ENCODE data around the gene FAM174C.
A peak's percentile ranks its signal among the peaks of the same experiment; 100 is the strongest.

FAM174C gene

GRCh38 chr19:1283917-1284292 lies 8.6 kb downstream of the FAM174C start:
- peaks cover 3% of the 10 kb centered on the region for H3K36me3 ChIP-seq (ENCODE audit: control insufficient read depth, low read depth, low read length)
- H3K27me3 ChIP-seq (ENCODE audit: control insufficient read depth, insufficient read depth, low read length), result peaks cover 29% of the 10 kb centered on the region
- no peak overlapping the region for H3K27ac ChIP-seq (ENCODE audit: low read length)
- H3K9ac ChIP-seq (ENCODE audit: low read length), result no peak overlapping the region
- no peaks in the 10 kb centered on the region for H3K9me3 ChIP-seq (ENCODE audit: control insufficient read depth, low read depth, low read length)
- H3K4me3 ChIP-seq (ENCODE audit: low read length), result no peak overlapping the region
- H3K4me1 ChIP-seq (ENCODE audit: control insufficient read depth, low read depth, low read length), result peaks cover 4% of the 10 kb centered on the region

- Histone ChIP-seq H3K9me3 (ENCODE audit: control insufficient read depth, low read depth, low read length) (no peaks in the 10 kb centered on the region), H3K4me1 (ENCODE audit: control insufficient read depth, low read depth, low read length) (peaks cover 4% of the 10 kb centered on the region), H3K27ac (ENCODE audit: low read length) (no peak overlapping the region), H3K9ac (ENCODE audit: low read length) (no peak overlapping the region), H3K4me3 (ENCODE audit: low read length) (no peak overlapping the region), H3K36me3 (ENCODE audit: control insufficient read depth, low read depth, low read length) (no peaks in the 10 kb centered on the region), H3K27me3 (ENCODE audit: control insufficient read depth, insufficient read depth, low read length) (peaks cover 29% of the 10 kb centered on the region)
These were observed 9.1 kb downstream of the FAM174C start for GRCh38 chr19:1284293-1284978.

- peaks cover 4% of the 10 kb centered on the region for H3K4me1 ChIP-seq (ENCODE audit: control insufficient read depth, low read depth, low read length)
- peak overlapping the region; percentile 21 for H3K4me3 ChIP-seq (ENCODE audit: low read length)
- H3K9ac ChIP-seq (ENCODE audit: low read length), result no peak overlapping the region
- peaks cover 29% of the 10 kb centered on the region for H3K27me3 ChIP-seq (ENCODE audit: control insufficient read depth, insufficient read depth, low read length)
- H3K27ac ChIP-seq (ENCODE audit: low read length), result no peak overlapping the region
- no peaks in the 10 kb centered on the region for H3K36me3 ChIP-seq (ENCODE audit: control insufficient read depth, low read depth, low read length)
- no peaks in the 10 kb centered on the region for H3K9me3 ChIP-seq (ENCODE audit: control insufficient read depth, low read depth, low read length)
These were observed 9.8 kb downstream of the FAM174C start for GRCh38 chr19:1284979-1285736.

GRCh38 chr19:1285737-1286360 lies 10.5 kb downstream of the FAM174C start, which contains the start of gene EFNA2:
EFNA2 (plus strand) TSS chr19:1285873; CDS start chr19:1286169, 296 bp downstream.
- Histone ChIP-seq H3K4me1 (ENCODE audit: control insufficient read depth, low read depth, low read length) (peaks cover 4% of the 10 kb centered on the region), H3K4me3 (ENCODE audit: low read length) (peak within 1 kb of the TSS; percentile 51), H3K9me3 (ENCODE audit: control insufficient read depth, low read depth, low read length) (no peaks in the 10 kb centered on the region), H3K9ac (ENCODE audit: low read length) (no peak within 1 kb of the TSS), H3K27me3 (ENCODE audit: control insufficient read depth, insufficient read depth, low read length) (peaks cover 29% of the 10 kb centered on the region), H3K27ac (ENCODE audit: low read length) (no peak within 1 kb of the TSS), H3K36me3 (ENCODE audit: control insufficient read depth, low read depth, low read length) (no peaks in the 10 kb centered on the region)

- Histone ChIP-seq H3K4me1 (ENCODE audit: control insufficient read depth, low read depth, low read length) (peaks cover 4% of the 10 kb centered on the region), H3K36me3 (ENCODE audit: control insufficient read depth, low read depth, low read length) (no peaks in the 10 kb centered on the region), H3K4me3 (ENCODE audit: low read length) (peak overlapping the region; percentile 51), H3K9me3 (ENCODE audit: control insufficient read depth, low read depth, low read length) (no peaks in the 10 kb centered on the region), H3K27me3 (ENCODE audit: control insufficient read depth, insufficient read depth, low read length) (peaks cover 29% of the 10 kb centered on the region), H3K27ac (ENCODE audit: low read length) (no peak overlapping the region), H3K9ac (ENCODE audit: low read length) (no peak overlapping the region)
These were observed 11.4 kb downstream of the FAM174C start for GRCh38 chr19:1286487-1287353.

- H3K36me3 ChIP-seq (ENCODE audit: control insufficient read depth, low read depth, low read length), result no peaks in the 10 kb centered on the region
- peaks cover 4% of the 10 kb centered on the region for H3K4me1 ChIP-seq (ENCODE audit: control insufficient read depth, low read depth, low read length)
- H3K27ac ChIP-seq (ENCODE audit: low read length), result no peak overlapping the region
- no peaks in the 10 kb centered on the region for H3K9me3 ChIP-seq (ENCODE audit: control insufficient read depth, low read depth, low read length)
- H3K27me3 ChIP-seq (ENCODE audit: control insufficient read depth, insufficient read depth, low read length), result peaks cover 29% of the 10 kb centered on the region
- H3K9ac ChIP-seq (ENCODE audit: low read length), result no peak overlapping the region
- H3K4me3 ChIP-seq (ENCODE audit: low read length), result no peak overlapping the region
These were observed 12.3 kb downstream of the FAM174C start for GRCh38 chr19:1287354-1288225.

GRCh38 chr19:1288226-1288612 lies 12.9 kb downstream of the FAM174C start:
- Histone ChIP-seq H3K9me3 (ENCODE audit: control insufficient read depth, low read depth, low read length) (no peaks in the 10 kb centered on the region), H3K27ac (ENCODE audit: low read length) (no peak overlapping the region), H3K36me3 (ENCODE audit: control insufficient read depth, low read depth, low read length) (no peaks in the 10 kb centered on the region), H3K4me1 (ENCODE audit: control insufficient read depth, low read depth, low read length) (peaks cover 4% of the 10 kb centered on the region), H3K27me3 (ENCODE audit: control insufficient read depth, insufficient read depth, low read length) (peaks cover 27% of the 10 kb centered on the region), H3K4me3 (ENCODE audit: low read length) (no peak overlapping the region), H3K9ac (ENCODE audit: low read length) (no peak overlapping the region)

GRCh38 chr19:1288833-1289685 lies 13.7 kb downstream of the FAM174C start:
- Histone ChIP-seq H3K4me3 (ENCODE audit: low read length) (no peak overlapping the region), H3K27ac (ENCODE audit: low read length) (no peak overlapping the region), H3K36me3 (ENCODE audit: control insufficient read depth, low read depth, low read length) (no peaks in the 10 kb centered on the region), H3K27me3 (ENCODE audit: control insufficient read depth, insufficient read depth, low read length) (peaks cover 20% of the 10 kb centered on the region), H3K4me1 (ENCODE audit: control insufficient read depth, low read depth, low read length) (peaks cover 4% of the 10 kb centered on the region), H3K9ac (ENCODE audit: low read length) (no peak overlapping the region), H3K9me3 (ENCODE audit: control insufficient read depth, low read depth, low read length) (no peaks in the 10 kb centered on the region)

GRCh38 chr19:1289686-1290025 lies 14.3 kb downstream of the FAM174C start:
- Histone ChIP-seq H3K27ac (ENCODE audit: low read length) (no peak overlapping the region), H3K27me3 (ENCODE audit: control insufficient read depth, insufficient read depth, low read length) (peaks cover 18% of the 10 kb centered on the region), H3K9me3 (ENCODE audit: control insufficient read depth, low read depth, low read length) (no peaks in the 10 kb centered on the region), H3K4me3 (ENCODE audit: low read length) (no peak overlapping the region), H3K4me1 (ENCODE audit: control insufficient read depth, low read depth, low read length) (peaks cover 4% of the 10 kb centered on the region), H3K36me3 (ENCODE audit: control insufficient read depth, low read depth, low read length) (no peaks in the 10 kb centered on the region), H3K9ac (ENCODE audit: low read length) (no peak overlapping the region)

- peaks cover under 1% of the 10 kb centered on the region for H3K4me1 ChIP-seq (ENCODE audit: control insufficient read depth, low read depth, low read length)
- H3K36me3 ChIP-seq (ENCODE audit: control insufficient read depth, low read depth, low read length), result no peaks in the 10 kb centered on the region
These were observed 14.9 kb downstream of the FAM174C start for GRCh38 chr19:1290196-1290702.

More at GRCh38 chr19:1290196-1290702, 14.9 kb downstream of the FAM174C start:
- Histone ChIP-seq H3K27ac (ENCODE audit: low read length) (no peak overlapping the region), H3K9ac (ENCODE audit: low read length) (no peak overlapping the region), H3K9me3 (ENCODE audit: control insufficient read depth, low read depth, low read length) (no peaks in the 10 kb centered on the region), H3K4me3 (ENCODE audit: low read length) (no peak overlapping the region), H3K27me3 (ENCODE audit: control insufficient read depth, insufficient read depth, low read length) (peaks cover 18% of the 10 kb centered on the region)

Measured in iPS-18a (cell line).